CD14-positive monocyte (primary cell): ENCODE data around the gene MTMR3. TPM values are rescaled to one million over a fixed set of nuclear protein-coding genes. Genes with fewer than 3 reads are reported as not detected.

ENCODE experiments used
- DNase-seq, 3 donors: peaks; one replicate each; pipeline ENCODE4 v3.0.0-alpha.2; 2011 to 2022
- H2AFZ ChIP-seq: 2 replicates; pipeline ENCODE4 v1.6.0; 2012; ENCODE audit warnings: mild to moderate bottlenecking, low read depth, low read length, inconsistent platforms; ENCODE audit not compliant: insufficient read depth, poor library complexity, severe bottlenecking
- H3K27ac ChIP-seq, 2 donors: 1 replicate in 1 of 2; 2 replicates in 1 of 2; pipeline ENCODE4 v1.5.1; 2012 to 2013; ENCODE audit warnings: low read length in 2 of 2, control low read depth in 1 of 2, inconsistent platforms in 1 of 2, low read depth in 1 of 2, mild to moderate bottlenecking in 1 of 2
- H3K27me3 ChIP-seq, 2 donors: one replicate each; pipeline versions ENCODE4 v1.6.0 to v1.6.1; 2011 to 2013; ENCODE audit warnings: low read length in 2 of 2; ENCODE audit not compliant: control insufficient read depth in 2 of 2, insufficient read depth in 2 of 2
- H3K36me3 ChIP-seq, 2 donors: replicated peaks in 1 of 2; 1 replicate in 1 of 2; 2 replicates in 1 of 2; pipeline versions ENCODE4 v1.5.1 to v1.6.1; 2012 to 2013; ENCODE audit warnings: low read length in 2 of 2, control low read depth in 1 of 2, inconsistent platforms in 1 of 2, mild to moderate bottlenecking in 1 of 2; ENCODE audit not compliant: insufficient read depth in 2 of 2, control insufficient read depth in 1 of 2
- H3K4me1 ChIP-seq, 2 donors: 1 replicate in 1 of 2; 2 replicates in 1 of 2; pipeline versions ENCODE4 v1.5.1 to v1.6.1; 2012 to 2013; ENCODE audit warnings: low read length in 2 of 2, control low read depth in 1 of 2, inconsistent platforms in 1 of 2, mild to moderate bottlenecking in 1 of 2, moderate library complexity in 1 of 2; ENCODE audit not compliant: insufficient read depth in 2 of 2, control insufficient read depth in 1 of 2
- H3K4me2 ChIP-seq: replicated peaks from 2 replicates; pipeline ENCODE3; 2012; ENCODE audit warnings: low read length, moderate library complexity, mild to moderate bottlenecking; ENCODE audit not compliant: poor library complexity, severe bottlenecking; ENCODE audit errors: extremely low read depth
- H3K4me3 ChIP-seq, 3 experiments: fragments of 200-600 bp in 1 of 3; sonication (generic) in 1 of 3; replicated peaks in 1 of 3; 1 replicate in 2 of 3; 2 replicates in 1 of 3; pipeline ENCODE4 v1.5.1; 2011 to 2013; ENCODE audit warnings: low read length in 3 of 3, mild to moderate bottlenecking in 3 of 3, control low read depth in 2 of 3, low read depth in 2 of 3, inconsistent platforms in 1 of 3, moderate library complexity in 1 of 3
- H3K79me2 ChIP-seq: 2 replicates; pipeline ENCODE4 v1.6.0; 2012; ENCODE audit warnings: mild to moderate bottlenecking, control low read depth, inconsistent platforms, low read length, moderate library complexity; ENCODE audit not compliant: insufficient read depth
- H3K9ac ChIP-seq: 2 replicates; pipeline ENCODE4 v1.6.0; 2017; ENCODE audit warnings: low read length, mild to moderate bottlenecking; ENCODE audit not compliant: insufficient read depth, poor library complexity, severe bottlenecking
- H3K9me3 ChIP-seq, 2 donors: replicated peaks in 1 of 2; 1 replicate in 1 of 2; 2 replicates in 1 of 2; pipeline versions ENCODE4 v1.5.1 to v1.6.1; 2012 to 2013; ENCODE audit warnings: low read length in 2 of 2, control low read depth in 1 of 2; ENCODE audit not compliant: control insufficient read depth in 1 of 2, insufficient read depth in 1 of 2
- H4K20me1 ChIP-seq: 2 replicates; pipeline ENCODE4 v1.6.0; 2012; ENCODE audit warnings: mild to moderate bottlenecking, low read length, control low read depth, moderate library complexity; ENCODE audit not compliant: insufficient read depth
- H3K27ac Mint-ChIP-seq, 7 donors: one replicate each; pipeline ENCODE4 v1.8.0; 2020; ENCODE audit warnings: mild to moderate bottlenecking in 7 of 7, mixed read lengths in 7 of 7, moderate library complexity in 6 of 7, inconsistent platforms in 2 of 7
- H3K27me3 Mint-ChIP-seq, 3 donors: one replicate each; pipeline ENCODE4 v1.8.0; 2021 to 2022; ENCODE audit warnings: low read depth in 3 of 3, mild to moderate bottlenecking in 3 of 3, mixed read lengths in 3 of 3, moderate library complexity in 3 of 3, inconsistent platforms in 1 of 3
- H3K36me3 Mint-ChIP-seq, 2 donors: one replicate each; pipeline ENCODE4 v1.8.0; 2020; ENCODE audit warnings: mixed read lengths in 2 of 2, inconsistent platforms in 1 of 2, mild to moderate bottlenecking in 1 of 2
- H3K4me1 Mint-ChIP-seq: one replicate; pipeline ENCODE4 v1.8.0; 2020; ENCODE audit warnings: mild to moderate bottlenecking, mixed read lengths
- H3K4me3 Mint-ChIP-seq, 2 donors: one replicate each; pipeline ENCODE4 v1.8.0; 2020; ENCODE audit warnings: mild to moderate bottlenecking in 2 of 2, mixed read lengths in 2 of 2, moderate library complexity in 1 of 2
- H3K9me3 Mint-ChIP-seq, 7 donors: one replicate each; pipeline ENCODE4 v1.8.0; 2020 to 2022; ENCODE audit warnings: mixed read lengths in 7 of 7, mild to moderate bottlenecking in 6 of 7, moderate library complexity in 6 of 7, inconsistent platforms in 2 of 7
- WGBS: methylation state at CpG from one replicate; pipeline ENCODE4 v1.1.5; 2013; ENCODE audit warnings: missing lambda C conversion rate; ENCODE audit not compliant: insufficient coverage; 5-methylcytosine and 5-hydroxymethylcytosine counted together
- intact Hi-C, 2 donors: fragments of 100-400 bp; cut with micrococcal nuclease; formaldehyde crosslinking; loops; one replicate each; pipeline versions ENCODE4 v1.15.0 to v1.15.1; 2023
- polyA plus RNA-seq, 3 donors: library from polyadenylated mRNA; depleted of rRNA in 1 of 3; unstranded in 2 of 3; stranded (reverse) in 1 of 3; fragments of 300-500 nt in 2 of 3; fragments of >200 nt in 1 of 3; fragmentation: Illumina TruSeq in 2 of 3; gene quantifications; 1 replicate in 2 of 3; 2 replicates in 1 of 3; pipeline ENCODE4 v1.2.3, GENCODE V29; 2012 to 2021
- TF ChIP-seq, protein P1 (sequence below): fragments of 200-600 bp; IDR thresholded peaks from one replicate; pipeline ENCODE4 v1.8.0; 2022; ENCODE audit warnings: antibody characterized with exemption, mild to moderate bottlenecking

The MTMR3 gene
- polyA plus RNA-seq, 3 donors: 23.4 to 86.1 (median 30.2) TPM

DNA sequence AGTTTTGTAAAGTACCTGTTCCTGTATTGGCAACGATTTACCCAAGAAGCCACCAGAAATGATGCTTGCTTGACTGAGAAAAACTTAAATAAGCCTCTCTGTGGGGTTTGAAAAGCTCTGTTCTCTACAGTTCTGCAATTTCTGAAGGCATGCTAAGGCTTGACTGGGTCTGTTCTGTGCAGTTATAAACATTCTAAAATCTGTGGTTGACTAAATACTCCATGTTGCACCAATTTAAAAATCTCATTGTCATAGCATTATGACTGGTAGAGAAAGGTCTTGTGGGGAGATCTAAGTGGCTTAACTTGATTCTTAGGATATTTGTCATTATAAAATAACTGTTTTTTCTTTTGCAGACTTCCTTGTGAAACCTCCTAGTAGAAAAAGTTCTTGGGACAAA is 73.7 kb downstream of the MTMR3 start:
- peaks cover 100% of the 10 kb centered on the region for H4K20me1 ChIP-seq
- Mint-ChIP-seq H3K36me3 (peaks cover 18 to 41% of the 10 kb centered on the region in 2 donors), H3K9me3 (no peaks in the 10 kb centered on the region), H3K4me3 (no peak overlapping the region), H3K27me3 (no peaks in the 10 kb centered on the region), H3K27ac (no peak overlapping the region), H3K4me1 (peaks cover 19% of the 10 kb centered on the region)
- no peak overlapping the region for H3K9ac ChIP-seq
- peaks cover 99% of the 10 kb centered on the region for H3K79me2 ChIP-seq
- intact Hi-C loops: no loop called here
- TF ChIP-seq, protein P1, sequence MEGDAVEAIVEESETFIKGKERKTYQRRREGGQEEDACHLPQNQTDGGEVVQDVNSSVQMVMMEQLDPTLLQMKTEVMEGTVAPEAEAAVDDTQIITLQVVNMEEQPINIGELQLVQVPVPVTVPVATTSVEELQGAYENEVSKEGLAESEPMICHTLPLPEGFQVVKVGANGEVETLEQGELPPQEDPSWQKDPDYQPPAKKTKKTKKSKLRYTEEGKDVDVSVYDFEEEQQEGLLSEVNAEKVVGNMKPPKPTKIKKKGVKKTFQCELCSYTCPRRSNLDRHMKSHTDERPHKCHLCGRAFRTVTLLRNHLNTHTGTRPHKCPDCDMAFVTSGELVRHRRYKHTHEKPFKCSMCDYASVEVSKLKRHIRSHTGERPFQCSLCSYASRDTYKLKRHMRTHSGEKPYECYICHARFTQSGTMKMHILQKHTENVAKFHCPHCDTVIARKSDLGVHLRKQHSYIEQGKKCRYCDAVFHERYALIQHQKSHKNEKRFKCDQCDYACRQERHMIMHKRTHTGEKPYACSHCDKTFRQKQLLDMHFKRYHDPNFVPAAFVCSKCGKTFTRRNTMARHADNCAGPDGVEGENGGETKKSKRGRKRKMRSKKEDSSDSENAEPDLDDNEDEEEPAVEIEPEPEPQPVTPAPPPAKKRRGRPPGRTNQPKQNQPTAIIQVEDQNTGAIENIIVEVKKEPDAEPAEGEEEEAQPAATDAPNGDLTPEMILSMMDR: no peak
- H3K36me3 ChIP-seq: peaks cover 4 to 36% of the 10 kb centered on the region in 2 donors
- no CpG with 5 or more reads among the region's 1 CpG for WGBS
- no peak for DNase-seq
- H3K27ac ChIP-seq: peak overlapping the region in 1 of 2 donors; percentile 27
- H3K4me2 ChIP-seq: no peak overlapping the region
- no peaks in the 10 kb centered on the region for H3K9me3 ChIP-seq
- H3K4me1 ChIP-seq: no peaks in the 10 kb centered on the region
- H2AFZ ChIP-seq: no peak overlapping the region
- H3K27me3 ChIP-seq: no peaks in the 10 kb centered on the region
- no peak overlapping the region for H3K4me3 ChIP-seq

DNA sequence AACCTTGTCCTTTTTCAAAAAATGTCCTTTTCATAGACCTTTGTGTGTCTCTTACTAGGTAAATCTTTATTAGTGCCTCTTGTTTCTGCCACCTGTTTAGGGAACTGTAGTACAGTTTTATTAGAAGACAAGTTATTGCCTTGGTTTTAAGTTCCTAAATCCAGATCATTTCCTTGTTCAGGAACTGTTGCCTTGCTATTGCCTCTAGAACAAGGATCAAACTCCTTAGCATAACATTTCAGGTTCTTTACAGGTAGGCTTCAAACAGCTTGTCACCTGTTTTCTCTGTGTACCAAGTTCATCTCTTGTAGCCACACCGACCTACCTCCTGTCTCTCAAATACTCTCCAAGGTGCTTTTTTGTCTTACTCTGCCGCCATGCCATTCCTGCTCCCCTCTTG is 75.2 kb downstream of the MTMR3 start:
- H3K4me3 ChIP-seq: no peak overlapping the region
- no peak for DNase-seq
- Mint-ChIP-seq H3K27ac (peak overlapping the region in 1 of 7 donors; percentile 15), H3K9me3 (no peaks in the 10 kb centered on the region), H3K27me3 (no peaks in the 10 kb centered on the region), H3K36me3 (peaks cover 21 to 51% of the 10 kb centered on the region in 2 donors), H3K4me1 (peaks cover 13% of the 10 kb centered on the region), H3K4me3 (no peak overlapping the region)
- no peak overlapping the region for H3K4me2 ChIP-seq
- no peak overlapping the region for H3K9ac ChIP-seq
- H2AFZ ChIP-seq: no peak overlapping the region
- H3K9me3 ChIP-seq: no peaks in the 10 kb centered on the region
- peaks cover 99% of the 10 kb centered on the region for H3K79me2 ChIP-seq
- H3K27me3 ChIP-seq: no peaks in the 10 kb centered on the region
- 100% methylated on average over 1 of the region's 2 CpGs for WGBS
- peaks cover 100% of the 10 kb centered on the region for H4K20me1 ChIP-seq
- H3K36me3 ChIP-seq: peaks cover 18 to 48% of the 10 kb centered on the region in 2 donors
- TF ChIP-seq, protein P1: no peak
- peak overlapping the region in 1 of 2 donors; percentile 43 for H3K27ac ChIP-seq
- H3K4me1 ChIP-seq: no peaks in the 10 kb centered on the region
- intact Hi-C loops: no loop called here
